ENCODE results near the gene MKRN1. TPM values are rescaled to one million over a fixed set of nuclear protein-coding genes. Genes with fewer than 3 reads are reported as not detected.
A peak's percentile ranks its signal among the peaks of the same experiment; 100 is the strongest.

MKRN1 gene
- polyA plus RNA-seq, 1 experiment, result 71.6 TPM

DNA sequence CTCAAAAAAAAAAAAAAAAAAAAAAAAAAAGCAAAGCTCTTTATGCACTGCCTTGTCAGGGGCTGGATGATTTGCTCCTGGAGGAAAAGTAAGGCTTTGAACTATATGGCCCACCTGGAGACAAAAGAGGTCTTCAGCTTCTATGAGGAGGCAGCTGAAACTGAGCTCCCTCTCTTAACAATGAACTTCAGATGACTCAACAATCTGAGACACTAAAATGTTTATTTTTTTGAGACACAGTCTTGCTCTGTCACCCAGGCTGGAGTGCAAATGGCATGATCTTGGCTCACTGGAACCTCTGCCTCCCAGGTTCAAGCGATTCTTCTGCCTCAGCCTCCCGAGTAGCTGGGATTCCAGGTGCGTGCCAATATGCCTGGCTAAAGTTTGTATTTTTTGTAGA lies 38.7 kb downstream of the MKRN1 start:
- TF ChIP-seq, protein P1, sequence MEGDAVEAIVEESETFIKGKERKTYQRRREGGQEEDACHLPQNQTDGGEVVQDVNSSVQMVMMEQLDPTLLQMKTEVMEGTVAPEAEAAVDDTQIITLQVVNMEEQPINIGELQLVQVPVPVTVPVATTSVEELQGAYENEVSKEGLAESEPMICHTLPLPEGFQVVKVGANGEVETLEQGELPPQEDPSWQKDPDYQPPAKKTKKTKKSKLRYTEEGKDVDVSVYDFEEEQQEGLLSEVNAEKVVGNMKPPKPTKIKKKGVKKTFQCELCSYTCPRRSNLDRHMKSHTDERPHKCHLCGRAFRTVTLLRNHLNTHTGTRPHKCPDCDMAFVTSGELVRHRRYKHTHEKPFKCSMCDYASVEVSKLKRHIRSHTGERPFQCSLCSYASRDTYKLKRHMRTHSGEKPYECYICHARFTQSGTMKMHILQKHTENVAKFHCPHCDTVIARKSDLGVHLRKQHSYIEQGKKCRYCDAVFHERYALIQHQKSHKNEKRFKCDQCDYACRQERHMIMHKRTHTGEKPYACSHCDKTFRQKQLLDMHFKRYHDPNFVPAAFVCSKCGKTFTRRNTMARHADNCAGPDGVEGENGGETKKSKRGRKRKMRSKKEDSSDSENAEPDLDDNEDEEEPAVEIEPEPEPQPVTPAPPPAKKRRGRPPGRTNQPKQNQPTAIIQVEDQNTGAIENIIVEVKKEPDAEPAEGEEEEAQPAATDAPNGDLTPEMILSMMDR (IDR thresholded peaks at IDR 0.05; ENCODE audit: low read depth, low read length), result no peak
- Histone ChIP-seq H3K27me3 (ENCODE audit: control insufficient read depth, insufficient read depth, low read length) (no peaks in the 10 kb centered on the region), H3K27ac (ENCODE audit: low read depth, low read length) (no peak overlapping the region), H3K4me3 (ENCODE audit: low read depth, low read length) (no peak overlapping the region), H3K9me3 (ENCODE audit: control insufficient read depth, insufficient read depth, low read length) (no peaks in the 10 kb centered on the region)
- ChIA-PET CTCF (interaction anchor here (0.6 to 1.5 kb wide), 3 partner anchors 97 to 402 kb away, joined by 3 to 4 read pairs (median 4); no protein-coding TSS in a partner anchor), POLR2A (no interaction called here)
- DNase-seq (ENCODE audit: low read depth, low spot score), result no peak

DNA sequence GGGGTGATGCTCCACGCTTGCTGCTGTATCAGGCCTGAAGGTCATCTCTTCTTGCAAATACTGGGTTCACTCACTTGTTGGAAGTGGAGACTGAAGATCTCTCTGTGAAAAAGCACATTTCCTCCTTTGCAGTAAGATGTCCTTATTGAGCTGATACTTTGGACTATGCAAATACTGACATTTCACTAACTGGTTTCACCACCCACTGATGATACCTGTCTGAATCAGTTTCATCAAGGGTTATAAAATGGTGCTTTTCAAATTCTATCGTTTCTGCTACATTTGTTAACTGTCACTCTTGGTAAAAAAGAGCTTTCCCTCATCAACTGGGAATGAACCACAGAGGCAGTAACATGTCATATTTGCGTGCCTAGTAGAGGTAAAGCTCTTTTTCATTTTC lies 39.9 kb downstream of the MKRN1 start:
- H3K9me3 ChIP-seq (ENCODE audit: control insufficient read depth, insufficient read depth, low read length), result no peaks in the 10 kb centered on the region
- ChIA-PET POLR2A (interaction anchor here (0.6 kb wide), 1 partner anchor 146 kb away, joined by 3 read pairs; no protein-coding TSS in a partner anchor), CTCF (interaction anchor here (0.5 to 1.5 kb wide), 2 partner anchors 21 to 214 kb away, joined by 4 to 6 read pairs; no protein-coding TSS in a partner anchor)
- H3K27me3 ChIP-seq (ENCODE audit: control insufficient read depth, insufficient read depth, low read length), result no peaks in the 10 kb centered on the region
- H3K4me3 ChIP-seq (ENCODE audit: low read depth, low read length), result no peak overlapping the region
- H3K27ac ChIP-seq (ENCODE audit: low read depth, low read length), result no peak overlapping the region
- no peak for DNase-seq (ENCODE audit: low read depth, low spot score)
- TF ChIP-seq, protein P1 (IDR thresholded peaks at IDR 0.05; ENCODE audit: low read depth, low read length), result no peak

DNA sequence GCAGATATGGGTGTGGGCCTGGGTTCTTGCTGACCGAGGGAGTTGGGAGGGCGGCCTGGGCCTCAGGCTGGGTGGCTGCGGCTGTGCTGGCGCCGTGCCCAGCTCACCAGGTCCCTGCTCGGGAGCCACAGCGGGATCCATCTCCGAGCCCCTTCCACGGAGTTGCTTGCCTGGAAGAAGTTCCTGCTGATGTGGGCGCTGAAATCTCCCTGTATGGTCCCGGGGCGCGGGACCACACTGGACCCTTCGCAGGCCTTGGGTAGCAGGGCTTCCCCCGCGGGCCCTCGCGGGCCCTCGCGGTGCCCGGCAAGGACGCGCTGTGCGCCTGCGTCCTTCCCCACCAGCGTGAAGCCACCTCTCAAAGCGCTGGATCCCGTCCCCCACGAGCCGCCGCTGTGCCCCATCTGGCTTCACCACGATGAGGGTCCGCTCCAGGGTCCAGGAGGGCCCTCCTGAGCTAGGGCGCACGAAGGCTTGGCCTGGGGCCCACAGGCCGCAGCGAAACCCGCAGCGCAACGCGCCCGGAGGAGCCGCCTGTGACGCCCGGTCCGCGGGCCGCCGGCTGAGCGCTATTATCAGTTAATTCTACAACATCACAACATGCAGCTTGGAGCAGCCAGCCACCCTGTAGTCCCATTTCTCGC lies 43.9 kb downstream of the MKRN1 start:
- POLR2A ChIA-PET, result no interaction called here

DNA sequence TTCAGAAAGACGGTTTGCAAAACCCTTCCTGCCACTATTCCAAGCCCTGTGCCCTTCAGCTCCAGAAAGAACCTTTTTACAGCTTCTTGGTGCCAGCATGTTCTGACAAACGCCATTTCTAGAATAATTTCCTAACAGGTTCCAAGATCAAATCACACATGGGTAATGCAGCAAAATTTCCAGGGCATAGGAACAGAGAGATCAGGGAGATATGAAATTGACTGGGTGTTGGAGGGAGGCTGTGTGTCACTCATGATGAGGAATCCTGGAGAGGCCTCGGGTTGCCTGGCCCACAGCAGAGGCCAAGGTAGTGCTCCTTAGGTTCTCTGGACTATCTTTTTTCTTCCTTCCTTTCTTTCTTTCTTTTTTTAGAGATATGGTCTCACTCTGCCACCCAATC lies 45.9 kb downstream of the MKRN1 start:
- ChIA-PET POLR2A (no interaction called here), CTCF (interaction anchor here (1.1 kb wide), 1 partner anchor 11 kb away, joined by 3 read pairs; no protein-coding TSS in a partner anchor)
- Histone ChIP-seq H3K27ac (ENCODE audit: low read depth, low read length) (no peak overlapping the region), H3K9me3 (ENCODE audit: control insufficient read depth, insufficient read depth, low read length) (no peaks in the 10 kb centered on the region), H3K27me3 (ENCODE audit: control insufficient read depth, insufficient read depth, low read length) (no peaks in the 10 kb centered on the region), H3K4me3 (ENCODE audit: low read depth, low read length) (no peak overlapping the region)
- TF ChIP-seq, protein P1 (IDR thresholded peaks at IDR 0.05; ENCODE audit: low read depth, low read length), result no peak
- no peak for DNase-seq (ENCODE audit: low read depth, low spot score)

More for the DNA sequence above, 43.9 kb downstream of the MKRN1 start:
- no peak for DNase-seq (ENCODE audit: low read depth, low spot score)
- TF ChIP-seq, protein P1 (IDR thresholded peaks at IDR 0.05; ENCODE audit: low read depth, low read length), result no peak
- CTCF ChIA-PET, result interaction anchor here (0.6 to 2.0 kb wide), 2 partner anchors 9 to 11 kb away, joined by 4 to 6 read pairs; no protein-coding TSS in a partner anchor
- Histone ChIP-seq H3K27ac (ENCODE audit: low read depth, low read length) (no peak overlapping the region), H3K9me3 (ENCODE audit: control insufficient read depth, insufficient read depth, low read length) (no peaks in the 10 kb centered on the region), H3K27me3 (ENCODE audit: control insufficient read depth, insufficient read depth, low read length) (no peaks in the 10 kb centered on the region), H3K4me3 (ENCODE audit: low read depth, low read length) (peak overlapping the region; percentile 29; the same call in 1 of the 2 replicates)

DNA sequence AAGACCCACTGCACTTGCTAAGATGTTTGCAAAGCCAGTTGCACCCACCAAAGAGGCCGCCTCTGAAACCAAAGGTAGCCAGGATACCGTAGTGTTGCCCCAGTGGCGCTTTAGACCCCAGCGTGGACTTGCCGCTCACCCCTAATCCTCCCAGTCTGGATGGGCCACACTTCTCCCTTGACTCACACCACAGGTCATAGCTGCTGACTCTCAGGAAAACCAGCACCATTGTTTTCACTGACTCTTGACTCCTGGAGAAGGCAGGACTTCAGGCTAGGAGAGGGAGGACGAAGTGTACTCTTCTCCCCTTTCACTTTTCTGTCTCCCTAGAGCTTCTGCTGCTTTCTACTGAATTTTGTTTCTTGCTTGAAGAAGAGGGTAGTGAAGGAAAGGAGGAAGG lies 53.2 kb downstream of the MKRN1 start:
- TF ChIP-seq, protein P1 (IDR thresholded peaks at IDR 0.05; ENCODE audit: low read depth, low read length), result no peak
- DNase-seq (ENCODE audit: low read depth, low spot score), result no peak
- Histone ChIP-seq H3K9me3 (ENCODE audit: control insufficient read depth, insufficient read depth, low read length) (no peaks in the 10 kb centered on the region), H3K27me3 (ENCODE audit: control insufficient read depth, insufficient read depth, low read length) (peaks cover 15% of the 10 kb centered on the region), H3K27ac (ENCODE audit: low read depth, low read length) (no peak overlapping the region), H3K4me3 (ENCODE audit: low read depth, low read length) (no peak overlapping the region)
- ChIA-PET CTCF (no interaction called here), POLR2A (no interaction called here)

Data from AG04450 (cell line).